Measurements from ENCODE around the gene DNAJB9.
A peak's percentile ranks its signal among the peaks of the same experiment; 100 is the strongest.
"Not testable (repeated sequence)": the region's sequence is repeated elsewhere in the genome, so short reads cannot be mapped to it uniquely, and the experiment has no call there.

Gene DNAJB9

GRCh38 chr7:108569381-108570145 is at the start of gene DNAJB9, which contains the start of gene THAP5:
Gene DNAJB9 (plus strand): TSS chr7:108569874. CDS start chr7:108571727, 1,853 bp downstream.
Gene THAP5 (minus strand): TSS chr7:108569706. CDS start chr7:108569569, 137 bp downstream.
- DNase-seq (ENCODE audit: low read depth): peak; percentile 98

- DNase-seq (ENCODE audit: low read depth): no peak
These were observed 46.9 kb upstream of the DNAJB9 start for GRCh38 chr7:108522780-108523179.

GRCh38 chr7:108525327-108525984 is 44.2 kb upstream of the DNAJB9 start:
- DNase-seq (ENCODE audit: low read depth): no peak

- peak; percentile 100 for DNase-seq (ENCODE audit: low read depth)
These were observed 43.5 kb upstream of the DNAJB9 start, which contains the start of gene PNPLA8 for GRCh38 chr7:108525985-108526767. Gene PNPLA8 (minus strand): TSS chr7:108526135. CDS start chr7:108515491, 10,644 bp downstream.

- no peak for DNase-seq (ENCODE audit: low read depth)
These were observed 43.0 kb upstream of the DNAJB9 start for GRCh38 chr7:108526768-108527017.

GRCh38 chr7:108528183-108528712 is 41.4 kb upstream of the DNAJB9 start:
- DNase-seq (ENCODE audit: low read depth): no peak

GRCh38 chr7:108529341-108529740 is 40.3 kb upstream of the DNAJB9 start:
- DNase-seq (ENCODE audit: low read depth): no peak

GRCh38 chr7:108533712-108534111 is 36.0 kb upstream of the DNAJB9 start:
- no peak for DNase-seq (ENCODE audit: low read depth)

- DNase-seq (ENCODE audit: low read depth): no peak
These were observed 34.4 kb upstream of the DNAJB9 start for GRCh38 chr7:108535257-108535656.

GRCh38 chr7:108535744-108536143 is 33.9 kb upstream of the DNAJB9 start:
- no peak for DNase-seq (ENCODE audit: low read depth)

- no peak for DNase-seq (ENCODE audit: low read depth)
These were observed 32.4 kb upstream of the DNAJB9 start for GRCh38 chr7:108537229-108537628.

GRCh38 chr7:108538236-108538635 is 31.4 kb upstream of the DNAJB9 start:
- not testable (repeated sequence) for DNase-seq (ENCODE audit: low read depth)

- DNase-seq (ENCODE audit: low read depth): not testable (repeated sequence)
These were observed 31.0 kb upstream of the DNAJB9 start for GRCh38 chr7:108538685-108539084.

- DNase-seq (ENCODE audit: low read depth): no peak
These were observed 28.2 kb upstream of the DNAJB9 start for GRCh38 chr7:108541478-108541877.

- DNase-seq (ENCODE audit: low read depth): not testable (repeated sequence)
These were observed 21.4 kb upstream of the DNAJB9 start for GRCh38 chr7:108548141-108548896.

- DNase-seq (ENCODE audit: low read depth): not testable (repeated sequence)
These were observed 13.0 kb upstream of the DNAJB9 start for GRCh38 chr7:108556665-108557064.

- no peak for DNase-seq (ENCODE audit: low read depth)
These were observed 12.5 kb upstream of the DNAJB9 start for GRCh38 chr7:108557191-108557590.

GRCh38 chr7:108557617-108558016 is 12.1 kb upstream of the DNAJB9 start:
- no peak for DNase-seq (ENCODE audit: low read depth)

- DNase-seq (ENCODE audit: low read depth): no peak
These were observed 10.4 kb upstream of the DNAJB9 start for GRCh38 chr7:108559253-108559652.

- DNase-seq (ENCODE audit: low read depth): no peak
These were observed 8.5 kb upstream of the DNAJB9 start for GRCh38 chr7:108561047-108561619.

GRCh38 chr7:108565987-108566386 is 3.7 kb upstream of the DNAJB9 start:
- no peak for DNase-seq (ENCODE audit: low read depth)
